WTC11 (cell line): ENCODE data around the gene IFNGR1. TPM values are rescaled to one million over a fixed set of nuclear protein-coding genes. Genes with fewer than 3 reads are reported as not detected.

ENCODE experiments used
- ATAC-seq: fragments of 200-7000 bp; cut with Tn5 transposase; 2 replicates; pipeline ENCODE4 v1.10.0; 2021; ENCODE audit warnings: mild to moderate bottlenecking, moderate library complexity
- CTCF ChIA-PET: fragments of 300-600 bp; sonication (Branson Sonifier 250); formaldehyde crosslinking; loops from one replicate; lab custom pipeline; 2021; ENCODE audit warnings: antibody characterized with exemption; lab: Charles Lee
- POLR2A ChIA-PET: fragments of 350-600 bp; sonication (Branson Sonifier 250); formaldehyde crosslinking; loops from one replicate; lab custom pipeline; 2021; ENCODE audit warnings: antibody characterized with exemption; lab: Charles Lee
- DNase-seq: peaks from one replicate; pipeline ENCODE4 v3.0.0; 2021; ENCODE audit warnings: low spot score
- H3K27ac Mint-ChIP-seq: 2 replicates; pipeline ENCODE4 v1.8.0; 2021; ENCODE audit warnings: mixed read lengths
- H3K27me3 Mint-ChIP-seq: 2 replicates; pipeline ENCODE4 v1.8.0; 2021; ENCODE audit warnings: low read depth, mild to moderate bottlenecking, moderate library complexity, mixed read lengths
- H3K36me3 Mint-ChIP-seq: 2 replicates; pipeline ENCODE4 v1.8.0; 2021; ENCODE audit warnings: mixed read lengths
- H3K4me1 Mint-ChIP-seq: 2 replicates; pipeline ENCODE4 v1.8.0; 2022; ENCODE audit warnings: mixed read lengths
- H3K4me3 Mint-ChIP-seq: 2 replicates; pipeline ENCODE4 v1.8.0; 2021; ENCODE audit warnings: mild to moderate bottlenecking, moderate library complexity, mixed read lengths
- H3K9me3 Mint-ChIP-seq: 2 replicates; pipeline ENCODE4 v1.8.0; 2021; ENCODE audit warnings: mixed read lengths
- ATF1 ChIP-seq: sonication (generic); formaldehyde crosslinking; IDR thresholded peaks from 2 replicates; pipeline ENCODE4 v1.8.1; 2023; ENCODE audit warnings: mild to moderate bottlenecking, moderate library complexity, missing genetic modification reagents
- ATF3 ChIP-seq: sonication (generic); formaldehyde crosslinking; conservative IDR thresholded peaks from 2 replicates; pipeline ENCODE4 v1.8.1; 2022; ENCODE audit warnings: mild to moderate bottlenecking, missing genetic modification reagents
- ATF6 ChIP-seq: sonication (generic); formaldehyde crosslinking; IDR thresholded peaks from 2 replicates; pipeline ENCODE4 v1.8.1; 2023; ENCODE audit warnings: mild to moderate bottlenecking, missing genetic modification reagents
- CBFB ChIP-seq: sonication (generic); formaldehyde crosslinking; IDR thresholded peaks from 2 replicates; pipeline ENCODE4 v1.8.1; 2022; ENCODE audit warnings: mild to moderate bottlenecking, low read depth, missing genetic modification reagents
- CREB1 ChIP-seq: sonication (generic); formaldehyde crosslinking; IDR thresholded peaks from 2 replicates; pipeline ENCODE4 v1.8.0; 2023; ENCODE audit warnings: mild to moderate bottlenecking, missing genetic modification reagents
- FOXJ3 ChIP-seq: sonication (generic); formaldehyde crosslinking; IDR thresholded peaks from 2 replicates; pipeline ENCODE4 v1.9.0; 2021; ENCODE audit warnings: missing genetic modification reagents, mild to moderate bottlenecking, borderline replicate concordance
- FOXK1 ChIP-seq: sonication (generic); formaldehyde crosslinking; IDR thresholded peaks from 2 replicates; pipeline ENCODE4 v1.8.0; 2022; ENCODE audit warnings: mild to moderate bottlenecking, moderate library complexity, missing genetic modification reagents
- GABPB1 ChIP-seq: sonication (generic); formaldehyde crosslinking; IDR thresholded peaks from 2 replicates; pipeline ENCODE4 v1.8.1; 2023; ENCODE audit warnings: mild to moderate bottlenecking, missing genetic modification reagents
- KAT7 ChIP-seq: sonication (generic); formaldehyde crosslinking; IDR thresholded peaks from 2 replicates; pipeline ENCODE4 v1.8.1; 2023; ENCODE audit warnings: missing genetic modification reagents, mild to moderate bottlenecking, borderline replicate concordance
- PRRX2 ChIP-seq: fragments of 250-450 bp; sonication (Bioruptor Pico); IDR thresholded peaks from 2 replicates; pipeline ENCODE4 v1.8.0; 2021; ENCODE audit warnings: mild to moderate bottlenecking
- USF1 ChIP-seq: sonication (generic); formaldehyde crosslinking; IDR thresholded peaks from 2 replicates; pipeline ENCODE4 v1.8.0; 2022; ENCODE audit warnings: mild to moderate bottlenecking, missing genetic modification reagents
- ZNF219 ChIP-seq: sonication (generic); formaldehyde crosslinking; IDR thresholded peaks from 2 replicates; pipeline ENCODE4 v1.8.0; 2023; ENCODE audit warnings: missing genetic modification reagents, mild to moderate bottlenecking, borderline replicate concordance
- ZNF281 ChIP-seq: sonication (generic); formaldehyde crosslinking; IDR thresholded peaks from 2 replicates; pipeline ENCODE4 v1.8.0; 2023; ENCODE audit warnings: mild to moderate bottlenecking, missing genetic modification reagents
- ZNF416 ChIP-seq: fragments of 250-450 bp; sonication (Bioruptor Pico); IDR thresholded peaks from 2 replicates; pipeline ENCODE4 v1.9.0; 2021; ENCODE audit warnings: mild to moderate bottlenecking, inconsistent platforms
- ZNF512 ChIP-seq: sonication (generic); formaldehyde crosslinking; IDR thresholded peaks from 2 replicates; pipeline ENCODE4 v1.8.1; 2022; ENCODE audit warnings: missing genetic modification reagents, borderline replicate concordance
- total RNA-seq: library from RNA; stranded (reverse); gene quantifications from 3 replicates; pipeline ENCODE4 v1.2.3, GENCODE V29; 2021
- TF ChIP-seq, protein P1 (sequence below): sonication (generic); formaldehyde crosslinking; IDR thresholded peaks from 2 replicates; pipeline ENCODE4 v1.8.1; 2022; ENCODE audit warnings: mild to moderate bottlenecking, moderate library complexity, missing genetic modification reagents
- TF ChIP-seq, protein P2 (sequence below): fragments of 250-450 bp; sonication (Bioruptor Pico); IDR thresholded peaks from 2 replicates; pipeline ENCODE4 v1.8.0; 2021; ENCODE audit warnings: mild to moderate bottlenecking

IFNGR1 gene
- total RNA-seq, 1 experiment from 2014 or later = 17.6 TPM

GRCh38 chr6:137227871-137228302 lies 8.7 kb upstream of the IFNGR1 start:
- Mint-ChIP-seq H3K27ac (no peak overlapping the region), H3K4me1 (peaks cover 8% of the 10 kb centered on the region; the same call in 1 of the 2 replicates), H3K9me3 (peaks cover 4% of the 10 kb centered on the region; the same call in 1 of the 2 replicates), H3K27me3 (no peaks in the 10 kb centered on the region), H3K4me3 (no peak overlapping the region), H3K36me3 (no peaks in the 10 kb centered on the region)
- DNase-seq = no peak
- ChIA-PET CTCF (no interaction called here), POLR2A (no interaction called here)
- ATAC-seq = no peak
- no peak for TF ChIP-seq ZNF512 (CRISPR knock-in tag)
- no peak for TF ChIP-seq ZNF416 (CRISPR knock-in tag)
- no peak for TF ChIP-seq ATF6 (CRISPR knock-in tag)
- no peak for TF ChIP-seq USF1 (CRISPR knock-in tag)
- TF ChIP-seq CREB1 (CRISPR knock-in tag) = no peak
- TF ChIP-seq GABPB1 = no peak
- no peak for TF ChIP-seq ZNF219 (CRISPR knock-in tag)
- no peak for TF ChIP-seq ATF1 (CRISPR knock-in tag)
- no peak for TF ChIP-seq KAT7 (CRISPR knock-in tag)
- TF ChIP-seq, protein P1, sequence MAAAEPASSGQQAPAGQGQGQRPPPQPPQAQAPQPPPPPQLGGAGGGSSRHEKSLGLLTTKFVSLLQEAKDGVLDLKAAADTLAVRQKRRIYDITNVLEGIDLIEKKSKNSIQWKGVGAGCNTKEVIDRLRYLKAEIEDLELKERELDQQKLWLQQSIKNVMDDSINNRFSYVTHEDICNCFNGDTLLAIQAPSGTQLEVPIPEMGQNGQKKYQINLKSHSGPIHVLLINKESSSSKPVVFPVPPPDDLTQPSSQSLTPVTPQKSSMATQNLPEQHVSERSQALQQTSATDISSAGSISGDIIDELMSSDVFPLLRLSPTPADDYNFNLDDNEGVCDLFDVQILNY (CRISPR knock-in tag) = no peak
- TF ChIP-seq ZNF281 (CRISPR knock-in tag) = no peak
- TF ChIP-seq, protein P2, sequence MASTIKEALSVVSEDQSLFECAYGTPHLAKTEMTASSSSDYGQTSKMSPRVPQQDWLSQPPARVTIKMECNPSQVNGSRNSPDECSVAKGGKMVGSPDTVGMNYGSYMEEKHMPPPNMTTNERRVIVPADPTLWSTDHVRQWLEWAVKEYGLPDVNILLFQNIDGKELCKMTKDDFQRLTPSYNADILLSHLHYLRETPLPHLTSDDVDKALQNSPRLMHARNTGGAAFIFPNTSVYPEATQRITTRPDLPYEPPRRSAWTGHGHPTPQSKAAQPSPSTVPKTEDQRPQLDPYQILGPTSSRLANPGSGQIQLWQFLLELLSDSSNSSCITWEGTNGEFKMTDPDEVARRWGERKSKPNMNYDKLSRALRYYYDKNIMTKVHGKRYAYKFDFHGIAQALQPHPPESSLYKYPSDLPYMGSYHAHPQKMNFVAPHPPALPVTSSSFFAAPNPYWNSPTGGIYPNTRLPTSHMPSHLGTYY = no peak
- no peak for TF ChIP-seq CBFB (CRISPR knock-in tag)
- TF ChIP-seq PRRX2 (CRISPR knock-in tag) = no peak
- TF ChIP-seq ATF3 (CRISPR knock-in tag) = no peak
- no peak for TF ChIP-seq FOXK1 (CRISPR knock-in tag)
- no peak for TF ChIP-seq FOXJ3 (CRISPR knock-in tag)
- TF ChIP-seq, all 79 proteins: peak for 0
